Stomach (tissue), 9 donors: ENCODE measurements around the gene TRIM33. TPM values are rescaled to one million over a fixed set of nuclear protein-coding genes. Genes with fewer than 3 reads are reported as not detected.

Experiments used
- DNase-seq, 2 donors: peaks; one replicate each; pipeline versions ENCODE4 v3.0.0 to v3.0.0-alpha.2; 2013 to 2019
- H3K27ac ChIP-seq, 5 donors: fragments of 200-600 bp in 4 of 5; sonication (generic) in 4 of 5; one replicate each; pipeline ENCODE4 v1.5.1; 2013 to 2019; ENCODE audit warnings: mild to moderate bottlenecking in 1 of 5, moderate library complexity in 1 of 5
- H3K27me3 ChIP-seq, 3 donors: fragments of 200-600 bp; sonication (generic); one replicate each; pipeline ENCODE4 v1.5.1; 2017 to 2019; ENCODE audit warnings: mixed run types in 1 of 3
- H3K36me3 ChIP-seq, 4 donors: fragments of 200-600 bp; sonication (generic); 1 replicate in 3 of 4; 2 replicates in 1 of 4; pipeline ENCODE4 v1.5.1; 2016 to 2019
- H3K4me1 ChIP-seq, 4 donors: fragments of 200-600 bp; sonication (generic); one replicate each; pipeline ENCODE4 v1.5.1; 2016 to 2019
- H3K4me3 ChIP-seq, 4 donors: fragments of 200-600 bp; sonication (generic) in 3 of 4; one replicate each; pipeline ENCODE4 v1.5.1; 2016 to 2019; ENCODE audit warnings: mild to moderate bottlenecking in 1 of 4
- H3K9me3 ChIP-seq, 4 donors: fragments of 200-600 bp; sonication (generic); one replicate each; pipeline ENCODE4 v1.5.1; 2016 to 2019
- CTCF ChIP-seq, 7 experiments: fragments of 450-650 bp in 4 of 7; fragments of 200-600 bp in 3 of 7; sonication (generic) in 3 of 7; IDR thresholded peaks; one replicate each; pipeline ENCODE4 v1.5.1; 2016 to 2019; ENCODE audit warnings: antibody characterized with exemption in 7 of 7, control low read depth in 2 of 7, mild to moderate bottlenecking in 1 of 7
- EP300 ChIP-seq: sonication (generic); formaldehyde crosslinking; IDR thresholded peaks from one replicate; pipeline ENCODE4 v1.6.1; 2017; ENCODE audit warnings: antibody characterized with exemption
- POLR2A ChIP-seq, 4 donors: fragments of 450-650 bp; IDR thresholded peaks; one replicate each; pipeline ENCODE4 v1.6.1; 2016; ENCODE audit warnings: antibody characterized with exemption in 4 of 4, control low read depth in 2 of 4, mild to moderate bottlenecking in 1 of 4, moderate library complexity in 1 of 4
- POLR2AphosphoS5 ChIP-seq, 3 donors: sonication (generic); formaldehyde crosslinking; IDR thresholded peaks; one replicate each; pipeline ENCODE4 v1.6.1; 2016; ENCODE audit warnings: antibody characterized with exemption in 3 of 3
- WGBS, 5 donors: extraction: QIAGEN DNeasy Blood & Tissue Kit in 3 of 5; methylation state at CpG; one replicate each; pipeline versions ENCODE4 v1.1.5 to v1.1.7; 2013 to 2018; 5-methylcytosine and 5-hydroxymethylcytosine counted together
- intact Hi-C: fragments of 100-400 bp; cut with DNase I; formaldehyde crosslinking; loops from one replicate; pipeline ENCODE4 v1.15.1; 2023; ENCODE audit warnings: low total_unique reads
- polyA plus RNA-seq, 3 donors: library from polyadenylated mRNA; stranded (reverse); fragments of 200-250 nt; gene quantifications; one replicate each; pipeline ENCODE4 v1.2.3, GENCODE V29; 2013
- total RNA-seq, 5 donors: library from RNA; depleted of rRNA; stranded (reverse); fragments of >200 nt; gene quantifications; one replicate each; pipeline versions ENCODE4 v1.1.0 to v1.2.3, GENCODE V29; 2014 to 2016
- donor health status: healthy with polysubstance abuse.
- donor health status: Bipolar disorder and iron deficiency.
- donor health status: healthy.

TRIM33 gene
- total and polyA plus RNA-seq, 8 donors: 7.2 to 211 (median 40.5) TPM

- no peaks in the 10 kb centered on the region for H3K36me3 ChIP-seq
- 93 to 97% (median 97%) methylated on average over 2 of the region's 2 CpGs for WGBS, 5 donors
- intact Hi-C loops: no loop called here
- no peak for DNase-seq
- TF ChIP-seq EP300 (no peak), POLR2AphosphoS5 (IDR thresholded peaks at IDR 0.05) (no peak), POLR2A (IDR thresholded peaks at IDR 0.05) (no peak), CTCF (IDR thresholded peaks at IDR 0.05) (no peak)
- H3K4me3 ChIP-seq: no peak overlapping the region
- H3K4me1 ChIP-seq: peaks cover 0 to 34% (median 10%) of the 10 kb centered on the region in 4 donors
- peaks cover 0 to 4% (median 0%) of the 10 kb centered on the region in 4 donors for H3K9me3 ChIP-seq
- H3K27me3 ChIP-seq: no peaks in the 10 kb centered on the region
- no peak overlapping the region for H3K27ac ChIP-seq
Measured at GRCh38 chr1:114479134-114479533, 31.9 kb downstream of the TRIM33 start.

- H3K9me3 ChIP-seq: no peaks in the 10 kb centered on the region
- no peak overlapping the region for H3K4me3 ChIP-seq
- DNase-seq: no peak
- no peak overlapping the region for H3K27ac ChIP-seq
- H3K4me1 ChIP-seq: peaks cover 6 to 52% (median 14%) of the 10 kb centered on the region in 4 donors
- no peaks in the 10 kb centered on the region for H3K36me3 ChIP-seq
- TF ChIP-seq EP300 (no peak), POLR2A (IDR thresholded peaks at IDR 0.05) (no peak), CTCF (IDR thresholded peaks at IDR 0.05) (no peak), POLR2AphosphoS5 (IDR thresholded peaks at IDR 0.05) (no peak)
- intact Hi-C loops: no loop called here
- WGBS, 5 donors: 95 to 98% (median 97%) methylated on average over 6 of the region's 6 CpGs
- no peaks in the 10 kb centered on the region for H3K27me3 ChIP-seq
Measured at GRCh38 chr1:114473796-114474195, 37.2 kb downstream of the TRIM33 start.

- TF ChIP-seq POLR2AphosphoS5 (IDR thresholded peaks at IDR 0.05) (no peak), POLR2A (IDR thresholded peaks at IDR 0.05) (no peak), CTCF (IDR thresholded peaks at IDR 0.05) (no peak), EP300 (no peak)
- 94 to 98% (median 96%) methylated on average over 3 of the region's 3 CpGs for WGBS, 5 donors
- intact Hi-C loops: no loop called here
Measured at GRCh38 chr1:114472408-114472807, 38.6 kb downstream of the TRIM33 start.

GRCh38 chr1:114470681-114471080 lies 40.3 kb downstream of the TRIM33 start:
- Histone ChIP-seq H3K36me3 (no peaks in the 10 kb centered on the region), H3K4me3 (no peak overlapping the region), H3K4me1 (peaks cover 4 to 54% (median 31%) of the 10 kb centered on the region in 4 donors), H3K27ac (no peak overlapping the region), H3K27me3 (no peaks in the 10 kb centered on the region), H3K9me3 (no peaks in the 10 kb centered on the region)
- 77 to 81% (median 79%) methylated on average over 5 of the region's 5 CpGs for WGBS, 5 donors
- no peak for TF ChIP-seq POLR2A (IDR thresholded peaks at IDR 0.05)
- TF ChIP-seq POLR2AphosphoS5 (IDR thresholded peaks at IDR 0.05): no peak
- no peak for TF ChIP-seq EP300
- TF ChIP-seq CTCF (IDR thresholded peaks at IDR 0.05): no peak
- no peak for DNase-seq
- intact Hi-C loops: no loop called here

More at GRCh38 chr1:114472408-114472807, 38.6 kb downstream of the TRIM33 start:
- no peaks in the 10 kb centered on the region for H3K27me3 ChIP-seq
- no peaks in the 10 kb centered on the region for H3K9me3 ChIP-seq
- DNase-seq: no peak
- H3K36me3 ChIP-seq: no peaks in the 10 kb centered on the region
- peaks cover 11 to 64% (median 27%) of the 10 kb centered on the region in 4 donors for H3K4me1 ChIP-seq
- no peak overlapping the region for H3K27ac ChIP-seq
- no peak overlapping the region for H3K4me3 ChIP-seq
